Measurements from ENCODE around the gene HPS5. TPM values are rescaled to one million over a fixed set of nuclear protein-coding genes. Genes with fewer than 3 reads are reported as not detected.

The HPS5 gene
- total RNA-seq, 1 experiment from 2014 or later: 15.4 TPM

DNA sequence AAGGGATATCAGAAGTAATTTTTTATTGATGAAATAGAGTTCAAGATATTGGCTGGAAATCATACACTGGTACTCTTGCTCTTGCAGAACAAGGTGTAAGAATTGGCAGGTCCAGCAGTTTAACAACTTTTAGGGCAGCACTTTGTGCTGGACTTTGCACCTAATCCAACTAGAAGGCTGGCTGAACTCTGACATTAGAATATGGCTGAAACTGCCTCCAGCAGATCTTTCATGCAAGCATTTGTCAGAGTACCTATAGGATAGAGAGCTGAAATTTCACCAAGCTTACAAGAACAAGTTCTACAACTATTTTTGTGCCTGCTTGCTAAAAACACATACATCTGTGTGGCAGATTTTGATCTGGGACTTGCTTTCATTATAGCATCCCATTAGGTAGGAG, 17.2 kb downstream of the HPS5 start:
- no peaks in the 10 kb centered on the region for H4K20me1 ChIP-seq (ENCODE audit: control insufficient read depth, insufficient read depth, insufficient read length)
- DNase-seq: no peak
- Mint-ChIP-seq H3K27me3 (ENCODE audit: low read depth) (no peaks in the 10 kb centered on the region), H3K27ac (no peak overlapping the region), H3K36me3 (ENCODE audit: insufficient read depth in 1 of 3, low read depth in 3 of 3) (peaks cover 9 to 75% (median 35%) of the 10 kb centered on the region in 3 experiments; a peak in 6 of 7 replicates), H3K4me1 (no peaks in the 10 kb centered on the region), H3K9me3 (no peaks in the 10 kb centered on the region), H3K4me3 (no peak overlapping the region)
- no peak overlapping the region for H3K14ac ChIP-seq (ENCODE audit: insufficient read depth, low read length)
- no peak overlapping the region for H3T11ph ChIP-seq (ENCODE audit: low read length)
- H3K56ac ChIP-seq (ENCODE audit: insufficient read length, low read depth, low read length): no peak overlapping the region
- no peaks in the 10 kb centered on the region for H3K9me3 ChIP-seq (ENCODE audit: control insufficient read depth, low read depth, low read length)
- no peak overlapping the region for H2AFZ ChIP-seq (ENCODE audit: low read length)
- H3K4me2 ChIP-seq (ENCODE audit: insufficient read depth, insufficient read length, low read length): no peak overlapping the region
- no peak overlapping the region for H3K4ac ChIP-seq (ENCODE audit: low read depth, low read length)
- H3K79me1 ChIP-seq (ENCODE audit: insufficient read depth, low read depth, low read length, poor library complexity, severe bottlenecking): no peaks in the 10 kb centered on the region
- H2BK12ac ChIP-seq (ENCODE audit: insufficient read length, low read depth, low read length): no peak overlapping the region
- no peaks in the 10 kb centered on the region for H3K4me1 ChIP-seq (ENCODE audit: insufficient read depth, low read length)
- no peaks in the 10 kb centered on the region for H3K79me2 ChIP-seq (ENCODE audit: insufficient read depth, low read length)
- H2BK15ac ChIP-seq (ENCODE audit: low read depth, low read length): no peak overlapping the region
- H3K27me3 ChIP-seq (ENCODE audit: insufficient read depth, low read length): no peaks in the 10 kb centered on the region
- no peak overlapping the region for H3K18ac ChIP-seq (ENCODE audit: insufficient read length, low read depth, low read length)
- no peak overlapping the region for H2BK5ac ChIP-seq (ENCODE audit: insufficient read length, low read length)
- no peak overlapping the region for H4K8ac ChIP-seq (replicated peaks; ENCODE audit: insufficient read length, low read depth, low read length)
- H3K9ac ChIP-seq (ENCODE audit: extremely low read depth, insufficient read length, low read length): no peak overlapping the region
- no peak overlapping the region for H3K27ac ChIP-seq (ENCODE audit: insufficient read length, low read depth, low read length)
- H3K23ac ChIP-seq (ENCODE audit: insufficient read length, low read depth, low read length): no peak overlapping the region
- H4K91ac ChIP-seq (ENCODE audit: insufficient read length, low read depth, low read length): no peak overlapping the region
- H2AK5ac ChIP-seq (ENCODE audit: insufficient read length, low read length): no peak overlapping the region
- no peak overlapping the region for H2BK120ac ChIP-seq (ENCODE audit: low read depth, low read length, poor library complexity, severe bottlenecking)
- TF ChIP-seq, protein P1, sequence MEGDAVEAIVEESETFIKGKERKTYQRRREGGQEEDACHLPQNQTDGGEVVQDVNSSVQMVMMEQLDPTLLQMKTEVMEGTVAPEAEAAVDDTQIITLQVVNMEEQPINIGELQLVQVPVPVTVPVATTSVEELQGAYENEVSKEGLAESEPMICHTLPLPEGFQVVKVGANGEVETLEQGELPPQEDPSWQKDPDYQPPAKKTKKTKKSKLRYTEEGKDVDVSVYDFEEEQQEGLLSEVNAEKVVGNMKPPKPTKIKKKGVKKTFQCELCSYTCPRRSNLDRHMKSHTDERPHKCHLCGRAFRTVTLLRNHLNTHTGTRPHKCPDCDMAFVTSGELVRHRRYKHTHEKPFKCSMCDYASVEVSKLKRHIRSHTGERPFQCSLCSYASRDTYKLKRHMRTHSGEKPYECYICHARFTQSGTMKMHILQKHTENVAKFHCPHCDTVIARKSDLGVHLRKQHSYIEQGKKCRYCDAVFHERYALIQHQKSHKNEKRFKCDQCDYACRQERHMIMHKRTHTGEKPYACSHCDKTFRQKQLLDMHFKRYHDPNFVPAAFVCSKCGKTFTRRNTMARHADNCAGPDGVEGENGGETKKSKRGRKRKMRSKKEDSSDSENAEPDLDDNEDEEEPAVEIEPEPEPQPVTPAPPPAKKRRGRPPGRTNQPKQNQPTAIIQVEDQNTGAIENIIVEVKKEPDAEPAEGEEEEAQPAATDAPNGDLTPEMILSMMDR (conservative IDR thresholded peaks at IDR 0.05): no peak
- H4K5ac ChIP-seq (ENCODE audit: insufficient read length, low read depth, low read length): no peak overlapping the region
- no peaks in the 10 kb centered on the region for H3K23me2 ChIP-seq (ENCODE audit: insufficient read length, low read depth, low read length, poor library complexity, severe bottlenecking)
- H2BK20ac ChIP-seq (ENCODE audit: low read depth, low read length, poor library complexity, severe bottlenecking): no peak overlapping the region

Measured in H9 (cell line).